GM18505 (cell line): Measurements from ENCODE around the gene ENOX1.
A peak's percentile ranks its signal among the peaks of the same experiment; 100 is the strongest.

Experiments used
- ATAC-seq: cut with Tn5 transposase; IDR thresholded peaks from one replicate; pipeline ENCODE4 v1.9.1; 2021; ENCODE audit not compliant: unreplicated experiment
- POLR2A ChIP-seq: IDR thresholded peaks from 4 replicates; pipeline ENCODE4 v1.6.1; 2011; ENCODE audit warnings: borderline replicate concordance; ENCODE audit not compliant: insufficient read depth, insufficient read length; ENCODE audit errors: extremely low read depth

ENOX1 gene

GRCh38 chr13:43244481-43244880 is 542.3 kb downstream of the ENOX1 start:
- ATAC-seq: no peak
- TF ChIP-seq POLR2A: no peak

- ATAC-seq: no peak
- no peak for TF ChIP-seq POLR2A
Observed at GRCh38 chr13:43243711-43244110, 543.1 kb downstream of the ENOX1 start.

DNA sequence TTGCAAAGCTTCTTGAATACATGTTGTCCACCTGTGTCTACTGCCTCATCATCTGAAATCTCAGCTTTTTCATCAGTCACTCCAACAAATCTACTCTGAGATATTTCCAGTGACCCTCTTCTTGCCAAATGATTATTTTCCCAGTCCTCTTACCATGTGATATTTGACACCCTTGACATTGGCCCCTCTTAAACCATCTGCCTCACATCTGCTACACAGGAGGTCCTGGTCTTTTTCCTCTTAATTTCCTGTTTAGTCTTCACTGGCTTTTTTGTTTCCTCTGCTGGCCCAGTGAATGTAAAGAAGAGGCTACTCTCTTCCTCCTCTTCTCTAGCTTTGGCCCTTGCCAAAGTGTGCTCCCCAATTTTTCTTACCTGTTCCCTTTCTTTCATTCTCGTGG is 544.7 kb downstream of the ENOX1 start:
- TF ChIP-seq POLR2A: no peak
- ATAC-seq: no peak

- ATAC-seq: peak; percentile 95
- no peak for TF ChIP-seq POLR2A
Observed at GRCh38 chr13:43240278-43240677, 546.5 kb downstream of the ENOX1 start.

- ATAC-seq: no peak
- no peak for TF ChIP-seq POLR2A
Observed at GRCh38 chr13:43239275-43239840, 547.4 kb downstream of the ENOX1 start.

GRCh38 chr13:43238341-43239083 is 548.3 kb downstream of the ENOX1 start:
- no peak for ATAC-seq
- no peak for TF ChIP-seq POLR2A

GRCh38 chr13:43237616-43238015 is 549.2 kb downstream of the ENOX1 start:
- ATAC-seq: no peak
- no peak for TF ChIP-seq POLR2A

DNA sequence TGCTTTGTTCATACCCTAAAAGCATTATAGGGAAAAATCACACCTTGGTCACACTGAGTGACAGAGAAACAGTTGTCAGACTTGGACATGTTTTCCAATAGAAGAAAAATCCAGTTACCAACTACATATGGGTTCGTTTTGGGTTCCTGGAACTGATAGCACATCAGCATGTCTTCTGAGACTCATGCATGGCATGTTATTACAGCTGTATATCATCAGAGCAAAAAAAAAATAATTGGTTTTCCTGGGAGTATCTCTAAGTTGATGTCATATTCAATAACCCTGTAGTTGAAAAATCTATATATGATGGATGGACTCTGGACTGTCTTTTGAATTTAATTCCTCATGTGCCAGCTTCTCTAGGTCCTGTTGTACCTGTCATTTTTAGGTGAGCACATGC is 551.7 kb downstream of the ENOX1 start:
- TF ChIP-seq POLR2A: no peak
- no peak for ATAC-seq

- ATAC-seq: no peak
- TF ChIP-seq POLR2A: no peak
Observed at GRCh38 chr13:43232873-43233265, 553.9 kb downstream of the ENOX1 start.

DNA sequence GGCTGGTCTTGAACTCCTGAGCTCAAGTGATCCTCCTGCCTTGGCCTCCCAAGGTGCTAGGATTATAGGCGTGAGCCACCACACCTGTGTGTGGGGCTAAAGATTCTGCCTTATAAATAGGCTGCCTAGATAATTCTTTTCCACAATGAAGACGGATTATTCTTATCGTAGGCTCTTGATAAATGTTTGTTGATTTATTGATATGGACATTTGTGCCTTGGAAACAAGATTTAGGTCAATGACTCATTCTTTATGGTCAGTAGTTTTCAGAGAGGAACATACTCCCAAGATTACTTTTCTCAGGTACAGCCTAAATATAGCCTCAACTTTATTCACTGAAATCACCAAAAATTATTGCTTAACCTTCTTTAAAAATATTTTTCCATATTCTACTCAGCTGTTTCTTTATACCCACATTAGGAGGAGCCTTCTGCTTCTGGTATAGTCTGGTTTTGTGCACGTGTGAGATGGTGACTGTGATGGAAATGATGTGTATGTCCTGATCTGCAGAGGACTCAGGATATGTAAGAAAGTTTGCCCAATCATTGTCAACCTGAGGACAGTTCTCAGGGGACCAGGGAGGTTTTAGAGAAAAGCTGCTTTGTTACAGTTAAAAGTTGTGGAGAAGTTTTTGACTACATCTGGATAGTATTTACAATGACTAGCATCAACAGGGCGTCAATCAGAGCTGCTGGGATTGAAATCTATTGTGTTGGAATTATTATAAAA is 554.5 kb downstream of the ENOX1 start:
- no peak for ATAC-seq

DNA sequence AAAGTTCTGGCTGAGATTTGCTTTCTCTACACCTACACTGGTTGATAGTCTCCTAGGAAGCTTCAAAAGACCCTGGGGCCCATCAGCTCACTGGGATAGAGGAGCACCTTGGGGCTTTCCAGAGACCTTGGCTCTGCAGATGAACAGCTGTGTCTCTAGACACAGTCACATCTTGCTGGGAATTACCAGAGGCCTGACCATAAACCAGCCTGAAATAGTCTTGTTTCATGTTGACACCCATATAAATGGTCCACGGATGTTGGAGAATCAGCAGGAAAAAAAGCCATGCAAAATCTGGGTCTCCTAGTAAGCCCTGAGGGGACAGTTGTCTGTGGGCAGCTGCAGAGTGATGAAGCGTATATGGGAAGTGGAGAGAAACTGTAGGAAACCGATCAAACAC is 555.8 kb downstream of the ENOX1 start:
- no peak for ATAC-seq
- TF ChIP-seq POLR2A: no peak

More for the DNA sequence above, 554.5 kb downstream of the ENOX1 start:
- no peak for TF ChIP-seq POLR2A

DNA sequence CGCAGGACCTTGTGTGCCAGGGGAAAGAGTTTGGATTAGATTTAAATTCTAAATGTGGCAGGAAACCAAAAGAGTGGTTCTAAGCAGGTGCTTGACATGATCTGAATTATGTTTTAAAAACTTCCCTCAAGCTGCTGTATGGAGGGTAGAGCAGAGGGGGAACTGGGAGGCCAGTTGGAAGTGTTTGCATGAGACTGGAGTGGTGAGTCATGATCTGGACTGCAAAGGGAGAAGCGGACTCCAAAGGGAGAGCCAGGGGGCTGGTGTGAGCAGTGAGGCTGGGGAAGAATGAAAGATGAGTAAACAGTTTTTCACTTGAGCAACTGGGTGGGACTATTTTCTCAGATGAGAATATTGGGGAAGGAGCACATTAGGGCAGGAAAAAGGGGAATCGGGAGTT is 557.3 kb downstream of the ENOX1 start:
- ATAC-seq: no peak
- no peak for TF ChIP-seq POLR2A

DNA sequence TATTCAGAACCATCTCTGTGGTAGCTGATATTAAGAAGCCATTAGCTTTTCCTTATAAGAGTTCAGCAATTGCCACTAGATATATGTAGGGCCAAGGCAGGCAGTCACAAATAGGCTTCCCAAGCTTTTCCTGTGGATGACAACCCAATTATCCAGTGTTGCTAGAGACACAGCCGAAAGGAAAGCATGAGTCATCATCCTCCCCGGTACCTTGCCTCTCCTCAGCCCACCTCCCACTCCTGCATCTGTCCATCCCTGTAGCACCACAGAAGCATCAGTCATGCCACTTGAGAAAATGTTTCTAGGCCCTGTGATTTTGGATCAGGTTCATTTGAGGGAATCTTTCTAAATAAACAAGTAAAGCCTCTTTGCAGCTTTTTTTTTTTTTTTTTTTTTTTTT is 559.1 kb downstream of the ENOX1 start:
- ATAC-seq: no peak
- no peak for TF ChIP-seq POLR2A

- ATAC-seq: no peak
- TF ChIP-seq POLR2A: no peak
Observed at GRCh38 chr13:43223216-43223615, 563.6 kb downstream of the ENOX1 start.

- TF ChIP-seq POLR2A: no peak
- no peak for ATAC-seq
Observed at GRCh38 chr13:43222086-43222485, 564.7 kb downstream of the ENOX1 start.

- no peak for TF ChIP-seq POLR2A
- no peak for ATAC-seq
Observed at GRCh38 chr13:43221611-43222010, 565.2 kb downstream of the ENOX1 start.
